HG03064 (cell line): ENCODE data around the gene EIF1.
A peak's percentile ranks its signal among the peaks of the same experiment; 100 is the strongest.

Experiments used
- ATAC-seq: cut with Tn5 transposase; IDR thresholded peaks from one replicate; pipeline ENCODE4 v1.9.1; 2021; ENCODE audit warnings: low read depth; ENCODE audit not compliant: unreplicated experiment

Gene EIF1

GRCh38 chr17:41654678-41655607, 33.7 kb upstream of the EIF1 start:
- no peak for ATAC-seq

- no peak for ATAC-seq
Measured at GRCh38 chr17:41655611-41656111, 33.0 kb upstream of the EIF1 start.

GRCh38 chr17:41656249-41657023, 32.2 kb upstream of the EIF1 start:
- ATAC-seq, result no peak

GRCh38 chr17:41657176-41657754, 31.4 kb upstream of the EIF1 start:
- ATAC-seq, result no peak

GRCh38 chr17:41657936-41658335, 30.7 kb upstream of the EIF1 start:
- ATAC-seq, result no peak

- no peak for ATAC-seq
Measured at GRCh38 chr17:41658846-41659245, 29.8 kb upstream of the EIF1 start.

GRCh38 chr17:41659427-41660212, 29.1 kb upstream of the EIF1 start:
- ATAC-seq, result no peak

- no peak for ATAC-seq
Measured at GRCh38 chr17:41660221-41660711, 28.4 kb upstream of the EIF1 start.

- ATAC-seq, result no peak
Measured at GRCh38 chr17:41663451-41664171, 25.1 kb upstream of the EIF1 start.

GRCh38 chr17:41664172-41664457, 24.6 kb upstream of the EIF1 start:
- ATAC-seq, result no peak

GRCh38 chr17:41664587-41665565, 23.8 kb upstream of the EIF1 start:
- no peak for ATAC-seq

GRCh38 chr17:41665566-41666236, 23.0 kb upstream of the EIF1 start:
- peak; percentile 45 for ATAC-seq

GRCh38 chr17:41666237-41666641, 22.4 kb upstream of the EIF1 start:
- ATAC-seq, result peak; percentile 35

- no peak for ATAC-seq
Measured at GRCh38 chr17:41666708-41667279, 21.9 kb upstream of the EIF1 start.

GRCh38 chr17:41667280-41668041, 21.2 kb upstream of the EIF1 start:
- no peak for ATAC-seq

GRCh38 chr17:41672153-41672552, 16.5 kb upstream of the EIF1 start:
- no peak for ATAC-seq
